Measurements from ENCODE around the gene NEURL4.
A peak's percentile ranks its signal among the peaks of the same experiment; 100 is the strongest.

Gene NEURL4

DNA sequence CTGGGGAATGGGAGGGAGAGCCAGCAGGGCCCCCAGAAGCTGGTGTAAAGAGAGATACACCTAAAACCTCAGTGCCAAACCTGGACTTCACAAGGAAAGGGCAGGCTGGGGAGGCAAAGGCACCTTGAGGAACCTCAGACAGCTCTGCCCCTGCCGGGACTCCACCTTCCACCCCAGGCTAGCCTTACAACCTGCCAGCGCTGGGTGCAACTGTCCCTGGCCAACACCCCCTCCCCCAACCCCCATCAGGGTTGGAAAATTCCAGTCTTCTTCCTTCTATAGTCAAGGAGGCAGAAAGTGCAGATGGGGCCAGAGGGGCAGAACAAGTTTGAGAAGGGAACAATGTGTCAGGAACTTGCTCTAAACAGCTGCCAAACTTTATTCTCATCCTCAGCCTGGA, 36.9 kb downstream of the NEURL4 start:
- TF ChIP-seq, protein P1, sequence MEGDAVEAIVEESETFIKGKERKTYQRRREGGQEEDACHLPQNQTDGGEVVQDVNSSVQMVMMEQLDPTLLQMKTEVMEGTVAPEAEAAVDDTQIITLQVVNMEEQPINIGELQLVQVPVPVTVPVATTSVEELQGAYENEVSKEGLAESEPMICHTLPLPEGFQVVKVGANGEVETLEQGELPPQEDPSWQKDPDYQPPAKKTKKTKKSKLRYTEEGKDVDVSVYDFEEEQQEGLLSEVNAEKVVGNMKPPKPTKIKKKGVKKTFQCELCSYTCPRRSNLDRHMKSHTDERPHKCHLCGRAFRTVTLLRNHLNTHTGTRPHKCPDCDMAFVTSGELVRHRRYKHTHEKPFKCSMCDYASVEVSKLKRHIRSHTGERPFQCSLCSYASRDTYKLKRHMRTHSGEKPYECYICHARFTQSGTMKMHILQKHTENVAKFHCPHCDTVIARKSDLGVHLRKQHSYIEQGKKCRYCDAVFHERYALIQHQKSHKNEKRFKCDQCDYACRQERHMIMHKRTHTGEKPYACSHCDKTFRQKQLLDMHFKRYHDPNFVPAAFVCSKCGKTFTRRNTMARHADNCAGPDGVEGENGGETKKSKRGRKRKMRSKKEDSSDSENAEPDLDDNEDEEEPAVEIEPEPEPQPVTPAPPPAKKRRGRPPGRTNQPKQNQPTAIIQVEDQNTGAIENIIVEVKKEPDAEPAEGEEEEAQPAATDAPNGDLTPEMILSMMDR (IDR thresholded peaks at IDR 0.05; ENCODE audit: extremely low read depth, missing control alignments), result no peak
- no peak for DNase-seq (ENCODE audit: low spot score)

DNA sequence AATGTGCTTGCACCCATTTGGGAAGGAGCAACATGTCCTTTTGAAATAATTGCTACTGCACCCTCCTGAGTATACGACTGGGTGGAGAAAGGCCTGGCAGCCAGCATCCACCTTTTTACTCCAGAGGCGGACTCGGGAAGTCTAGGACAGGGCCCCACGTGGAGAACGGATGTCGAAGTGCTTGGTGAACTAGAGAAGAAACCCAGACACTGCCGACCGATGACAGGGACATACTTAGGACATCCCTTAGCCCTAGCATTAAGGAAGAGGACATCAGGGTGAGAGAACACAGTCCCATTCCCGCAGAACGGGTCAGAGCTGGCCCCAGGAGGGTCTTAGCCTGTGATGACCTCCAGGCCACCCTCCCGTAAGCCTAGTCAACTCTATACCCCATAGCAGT, 38.5 kb downstream of the NEURL4 start:
- TF ChIP-seq, protein P1 (IDR thresholded peaks at IDR 0.05; ENCODE audit: extremely low read depth, missing control alignments), result no peak
- no peak for DNase-seq (ENCODE audit: low spot score)

DNA sequence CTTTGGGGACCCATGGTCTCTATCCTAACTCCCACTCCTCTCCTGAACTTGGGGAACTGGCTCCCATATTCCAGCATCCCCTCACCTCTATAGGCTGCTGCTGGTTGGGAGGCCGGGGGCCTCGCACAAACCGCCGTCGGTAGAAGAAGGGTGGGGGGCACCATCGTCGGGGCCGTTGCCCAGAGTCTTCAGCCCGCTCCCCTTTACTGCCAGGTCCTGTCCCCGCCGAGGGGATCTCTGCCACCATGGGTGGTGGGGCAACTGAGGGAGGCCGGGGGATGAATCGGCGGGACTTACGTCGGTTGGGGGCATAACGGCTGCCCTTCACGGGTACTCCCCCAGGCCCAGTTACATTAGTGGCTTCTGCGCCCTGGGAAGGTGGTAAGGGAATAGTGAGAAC, 39.0 kb downstream of the NEURL4 start:
- no peak for DNase-seq (ENCODE audit: low spot score)
- TF ChIP-seq, protein P1 (IDR thresholded peaks at IDR 0.05; ENCODE audit: extremely low read depth, missing control alignments), result no peak

DNA sequence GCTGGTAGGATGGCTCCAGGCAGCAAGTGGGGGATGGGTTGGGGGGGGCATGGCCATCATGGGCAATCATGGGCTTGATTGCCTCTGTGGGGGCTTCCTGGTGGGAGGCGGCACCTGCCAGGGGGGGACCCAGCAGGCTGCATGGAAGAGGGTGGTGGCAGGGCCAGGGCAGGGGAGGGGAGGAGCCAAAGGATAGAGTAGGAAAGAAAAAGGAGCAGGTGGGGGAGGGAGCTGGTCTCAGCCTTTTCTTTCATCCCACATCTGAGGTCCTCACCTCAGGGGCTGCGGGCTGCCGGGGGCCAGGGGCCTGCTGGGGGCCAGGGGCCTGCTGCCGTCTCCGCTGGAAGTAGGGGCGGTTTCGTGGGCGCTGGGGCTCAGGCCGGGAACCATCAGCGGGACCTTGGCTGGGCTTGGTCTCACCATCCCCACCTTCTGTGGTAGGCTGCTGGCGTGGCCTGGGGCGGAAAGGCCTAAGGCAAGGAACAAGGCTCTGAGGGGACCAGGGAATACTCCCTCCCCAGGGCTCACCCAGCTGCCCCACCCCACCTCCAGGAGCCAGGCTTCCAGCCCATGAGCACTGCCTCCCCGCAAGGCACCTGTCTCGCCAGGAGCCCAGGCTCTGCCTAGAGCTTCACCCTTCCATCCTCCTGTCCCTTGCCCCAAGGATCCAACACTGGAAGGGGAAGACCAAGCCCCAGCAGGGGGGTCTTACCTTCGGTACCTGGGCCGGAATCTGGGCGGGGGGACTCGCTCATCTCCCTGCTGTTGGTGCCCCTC, 39.7 kb downstream of the NEURL4 start:
- TF ChIP-seq, protein P1 (IDR thresholded peaks at IDR 0.05; ENCODE audit: extremely low read depth, missing control alignments), result no peak
- DNase-seq (ENCODE audit: low spot score), result no peak

DNA sequence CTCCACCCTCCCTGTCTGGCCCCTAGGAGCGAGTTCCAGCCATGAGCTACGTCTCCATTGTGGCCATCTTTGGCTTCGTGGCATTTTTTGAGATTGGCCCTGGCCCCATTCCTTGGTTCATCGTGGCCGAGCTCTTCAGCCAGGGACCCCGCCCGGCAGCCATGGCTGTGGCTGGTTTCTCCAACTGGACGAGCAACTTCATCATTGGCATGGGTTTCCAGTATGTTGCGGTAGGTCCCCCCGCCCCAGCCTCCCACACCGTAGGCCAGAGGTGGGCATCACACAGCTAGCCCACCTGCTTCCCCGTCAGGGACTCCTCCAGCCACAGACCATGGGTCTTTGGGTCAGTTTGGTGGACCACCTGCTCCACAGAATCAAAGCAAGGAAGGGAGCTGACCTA, 43.5 kb downstream of the NEURL4 start:
- no peak for DNase-seq (ENCODE audit: low spot score)
- TF ChIP-seq, protein P1 (IDR thresholded peaks at IDR 0.05; ENCODE audit: extremely low read depth, missing control alignments), result no peak

DNA sequence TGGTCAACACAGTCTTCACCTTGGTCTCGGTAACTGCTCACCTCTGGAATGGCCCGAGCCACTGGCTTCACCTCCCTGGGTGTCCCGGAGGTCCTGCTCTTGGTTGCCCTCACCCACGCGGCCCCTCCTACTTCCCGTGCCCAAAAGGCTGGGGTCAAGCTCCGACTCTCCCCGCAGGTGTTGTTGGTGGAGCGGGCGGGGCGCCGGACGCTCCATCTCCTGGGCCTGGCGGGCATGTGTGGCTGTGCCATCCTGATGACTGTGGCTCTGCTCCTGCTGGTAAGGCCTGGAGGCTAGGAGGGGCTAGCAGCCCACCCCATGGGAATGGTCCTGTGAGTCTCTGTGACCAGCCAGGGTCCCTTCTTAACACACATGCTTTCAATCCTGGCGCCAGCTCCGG, 44.2 kb downstream of the NEURL4 start:
- no peak for DNase-seq (ENCODE audit: low spot score)
- TF ChIP-seq, protein P1 (IDR thresholded peaks at IDR 0.05; ENCODE audit: extremely low read depth, missing control alignments), result no peak

DNA sequence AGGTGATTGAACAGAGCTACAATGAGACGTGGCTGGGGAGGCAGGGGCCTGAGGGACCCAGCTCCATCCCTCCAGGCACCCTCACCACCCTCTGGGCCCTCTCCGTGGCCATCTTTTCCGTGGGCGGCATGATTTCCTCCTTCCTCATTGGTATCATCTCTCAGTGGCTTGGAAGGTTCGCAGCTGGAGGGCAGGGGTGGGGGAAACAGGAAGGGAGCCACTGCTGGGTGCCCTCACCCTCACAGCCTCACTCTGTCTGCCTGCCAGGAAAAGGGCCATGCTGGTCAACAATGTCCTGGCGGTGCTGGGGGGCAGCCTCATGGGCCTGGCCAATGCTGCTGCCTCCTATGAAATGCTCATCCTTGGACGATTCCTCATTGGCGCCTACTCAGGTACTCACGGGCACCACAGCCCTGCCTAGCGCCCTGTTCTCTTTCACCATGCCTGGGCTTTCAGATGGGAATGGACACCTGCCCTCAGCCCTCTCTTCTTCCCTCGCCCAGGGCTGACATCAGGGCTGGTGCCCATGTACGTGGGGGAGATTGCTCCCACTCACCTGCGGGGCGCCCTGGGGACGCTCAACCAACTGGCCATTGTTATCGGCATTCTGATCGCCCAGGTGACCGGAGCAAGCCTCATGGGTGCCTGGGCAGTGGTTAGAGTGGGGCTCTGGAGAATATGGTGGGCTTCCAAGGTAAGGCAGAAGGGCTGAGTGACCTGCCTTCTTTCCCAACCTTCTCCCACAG, 45.5 kb downstream of the NEURL4 start:
- TF ChIP-seq, protein P1 (IDR thresholded peaks at IDR 0.05; ENCODE audit: extremely low read depth, missing control alignments), result no peak
- DNase-seq (ENCODE audit: low spot score), result peak; percentile 11
